Measurements from ENCODE around the gene ATRAID.
"Not testable (repeated sequence)": the region's sequence is repeated elsewhere in the genome, so short reads cannot be mapped to it uniquely, and the experiment has no call there.

ATRAID gene

GRCh38 chr2:27171351-27171848 is 40.4 kb upstream of the ATRAID start:
- CTCF ChIA-PET = interaction anchor here (0.6 to 1.9 kb wide), 3 partner anchors 11 to 239 kb away, joined by 4 to 9 read pairs (median 4); no protein-coding TSS in a partner anchor

GRCh38 chr2:27174638-27175037 is 37.2 kb upstream of the ATRAID start:
- ChIA-PET POLR2A (interaction anchor here (1.1 kb wide), 1 partner anchor 41 kb away, joined by 3 read pairs; no protein-coding TSS in a partner anchor), CTCF (interaction anchor here (0.6 to 1.4 kb wide), 3 partner anchors 16 to 57 kb away, joined by 3 to 8 read pairs (median 3); no protein-coding TSS in a partner anchor)
- TF ChIP-seq BHLHE40 (IDR thresholded peaks at IDR 0.05; ENCODE audit: borderline replicate concordance) (no peak), LEF1 (IDR thresholded peaks at IDR 0.05; ENCODE audit: borderline replicate concordance) (no peak), ELF4 (IDR thresholded peaks at IDR 0.05) (no peak), SP1 (IDR thresholded peaks at IDR 0.05) (no peak), NFRKB (IDR thresholded peaks at IDR 0.05) (no peak), PKNOX1 (IDR thresholded peaks at IDR 0.05) (no peak), ZNF384 (IDR thresholded peaks at IDR 0.05) (no peak), SUZ12 (IDR thresholded peaks at IDR 0.05) (no peak), FOXM1 (IDR thresholded peaks at IDR 0.05; ENCODE audit: borderline replicate concordance) (no peak), CTBP1 (IDR thresholded peaks at IDR 0.05; ENCODE audit: borderline replicate concordance) (no peak), FOXA1 (IDR thresholded peaks at IDR 0.05) (no peak), HDGF (IDR thresholded peaks at IDR 0.05; ENCODE audit: borderline replicate concordance) (no peak), TARDBP (IDR thresholded peaks at IDR 0.05) (no peak)
- DNase-seq (ENCODE audit: extremely low spot score) = no peak

More at GRCh38 chr2:27171351-27171848, 40.4 kb upstream of the ATRAID start:
- DNase-seq (ENCODE audit: extremely low spot score) = no peak
- TF ChIP-seq BHLHE40 (IDR thresholded peaks at IDR 0.05; ENCODE audit: borderline replicate concordance) = no peak
- no peak for TF ChIP-seq ELF4 (IDR thresholded peaks at IDR 0.05)
- TF ChIP-seq ZNF384 (IDR thresholded peaks at IDR 0.05) = no peak
- no peak for TF ChIP-seq ARNT (IDR thresholded peaks at IDR 0.05)
- no peak for TF ChIP-seq SUZ12 (IDR thresholded peaks at IDR 0.05)
- no peak for TF ChIP-seq FOXK2 (IDR thresholded peaks at IDR 0.05)
- no peak for TF ChIP-seq SP1 (IDR thresholded peaks at IDR 0.05)
- POLR2A ChIA-PET = interaction anchor here (1.1 kb wide), 1 partner anchor 250 kb away, joined by 3 read pairs; no protein-coding TSS in a partner anchor

GRCh38 chr2:27175330-27175729 is 36.5 kb upstream of the ATRAID start:
- POLR2A ChIA-PET = interaction anchor here (1.0 to 1.1 kb wide), 2 partner anchors 10 to 41 kb away, joined by 3 read pairs; no protein-coding TSS in a partner anchor

GRCh38 chr2:27175781-27176180 is 36.1 kb upstream of the ATRAID start:
- ChIA-PET CTCF (interaction anchor here (0.9 to 1.4 kb wide), 2 partner anchors 16 to 88 kb away, joined by 3 to 8 read pairs; no protein-coding TSS in a partner anchor), POLR2A (interaction anchor here (1.0 kb wide), 1 partner anchor 10 kb away, joined by 3 read pairs; no protein-coding TSS in a partner anchor)
- DNase-seq (ENCODE audit: extremely low spot score) = not testable (repeated sequence)

More at GRCh38 chr2:27175330-27175729, 36.5 kb upstream of the ATRAID start:
- TF ChIP-seq NFRKB (IDR thresholded peaks at IDR 0.05) (no peak), FOXM1 (IDR thresholded peaks at IDR 0.05; ENCODE audit: borderline replicate concordance) (no peak), ARNT (IDR thresholded peaks at IDR 0.05) (no peak), TARDBP (IDR thresholded peaks at IDR 0.05) (no peak), ELF4 (IDR thresholded peaks at IDR 0.05) (no peak), CTBP1 (IDR thresholded peaks at IDR 0.05; ENCODE audit: borderline replicate concordance) (no peak), PKNOX1 (IDR thresholded peaks at IDR 0.05) (no peak), FOXA1 (IDR thresholded peaks at IDR 0.05) (no peak), LEF1 (IDR thresholded peaks at IDR 0.05; ENCODE audit: borderline replicate concordance) (no peak), SUZ12 (IDR thresholded peaks at IDR 0.05) (no peak), HDGF (IDR thresholded peaks at IDR 0.05; ENCODE audit: borderline replicate concordance) (no peak), BHLHE40 (IDR thresholded peaks at IDR 0.05; ENCODE audit: borderline replicate concordance) (no peak), SP1 (IDR thresholded peaks at IDR 0.05) (no peak), ZNF384 (IDR thresholded peaks at IDR 0.05) (no peak), FOXK2 (IDR thresholded peaks at IDR 0.05) (no peak), L3MBTL2 (conservative IDR thresholded peaks at IDR 0.05) (no peak)
- CTCF ChIA-PET = interaction anchor here (0.9 to 1.4 kb wide), 2 partner anchors 16 to 88 kb away, joined by 3 to 8 read pairs; no protein-coding TSS in a partner anchor
- DNase-seq (ENCODE audit: extremely low spot score) = no peak

GRCh38 chr2:27177441-27178351 is 34.1 kb upstream of the ATRAID start:
- ChIA-PET CTCF (interaction anchor here (0.7 kb wide), 1 partner anchor 8 kb away, joined by 3 read pairs; no protein-coding TSS in a partner anchor), POLR2A (interaction anchor here (0.6 kb wide), 1 partner anchor 397 kb away, joined by 3 read pairs; no protein-coding TSS in a partner anchor)
- TF ChIP-seq FOXA1 (IDR thresholded peaks at IDR 0.05) (no peak), NFRKB (IDR thresholded peaks at IDR 0.05) (no peak), SUZ12 (IDR thresholded peaks at IDR 0.05) (no peak), FOXK2 (IDR thresholded peaks at IDR 0.05) (no peak), L3MBTL2 (conservative IDR thresholded peaks at IDR 0.05) (no peak), FOXM1 (IDR thresholded peaks at IDR 0.05; ENCODE audit: borderline replicate concordance) (no peak), CTBP1 (IDR thresholded peaks at IDR 0.05; ENCODE audit: borderline replicate concordance) (no peak), PKNOX1 (IDR thresholded peaks at IDR 0.05) (no peak), ARNT (IDR thresholded peaks at IDR 0.05) (no peak), LEF1 (IDR thresholded peaks at IDR 0.05; ENCODE audit: borderline replicate concordance) (no peak), SP1 (IDR thresholded peaks at IDR 0.05) (no peak), ZNF384 (IDR thresholded peaks at IDR 0.05) (no peak), BHLHE40 (IDR thresholded peaks at IDR 0.05; ENCODE audit: borderline replicate concordance) (no peak), TARDBP (IDR thresholded peaks at IDR 0.05) (no peak), ELF4 (IDR thresholded peaks at IDR 0.05) (no peak), HDGF (IDR thresholded peaks at IDR 0.05; ENCODE audit: borderline replicate concordance) (no peak)
- no peak for DNase-seq (ENCODE audit: extremely low spot score)

Data from HEK293T (cell line).